BLaER1 (cell line): Measurements from ENCODE around the gene OGFOD3.

ENCODE experiments used
- H3K27ac ChIP-seq: shearing (Covaris generic); formaldehyde crosslinking; 2 replicates; pipeline ENCODE4 v1.8.1; 2022
- H3K27me3 ChIP-seq: shearing (Covaris generic); formaldehyde crosslinking; 2 replicates; pipeline ENCODE4 v1.8.1; 2022
- H3K36me3 ChIP-seq: shearing (Covaris generic); formaldehyde crosslinking; 2 replicates; pipeline ENCODE4 v1.8.1; 2022
- H3K4me1 ChIP-seq: shearing (Covaris generic); formaldehyde crosslinking; 2 replicates; pipeline ENCODE4 v1.8.1; 2022
- H3K4me2 ChIP-seq: shearing (Covaris generic); formaldehyde crosslinking; 2 replicates; pipeline ENCODE4 v1.8.1; 2022
- H3K4me3 ChIP-seq: shearing (Covaris generic); formaldehyde crosslinking; 2 replicates; pipeline ENCODE4 v1.8.1; 2022
- H3K9ac ChIP-seq: shearing (Covaris generic); formaldehyde crosslinking; 2 replicates; pipeline ENCODE4 v1.8.1; 2022
- H3K9me3 ChIP-seq: shearing (Covaris generic); formaldehyde crosslinking; 2 replicates; pipeline ENCODE4 v1.8.1; 2022
- H4K20me1 ChIP-seq: shearing (Covaris generic); formaldehyde crosslinking; 2 replicates; pipeline ENCODE4 v1.8.1; 2022
- Cebpa-rat ChIP-seq: shearing (Covaris generic); IDR thresholded peaks from 2 replicates; pipeline ENCODE4 v1.8.1; 2022

OGFOD3 gene

GRCh38 chr17:82357394-82357793 is 61.0 kb downstream of the OGFOD3 start:
- H3K9me3 ChIP-seq: no peaks in the 10 kb centered on the region
- H3K27me3 ChIP-seq: no peaks in the 10 kb centered on the region
- no peak for TF ChIP-seq Cebpa-rat
- H3K27ac ChIP-seq: no peak overlapping the region
- H3K36me3 ChIP-seq: no peaks in the 10 kb centered on the region
- no peak overlapping the region for H3K4me3 ChIP-seq
- no peak overlapping the region for H3K9ac ChIP-seq
- H3K4me1 ChIP-seq: peaks cover 56% of the 10 kb centered on the region
- H3K4me2 ChIP-seq: no peak overlapping the region
- H4K20me1 ChIP-seq: no peaks in the 10 kb centered on the region

DNA sequence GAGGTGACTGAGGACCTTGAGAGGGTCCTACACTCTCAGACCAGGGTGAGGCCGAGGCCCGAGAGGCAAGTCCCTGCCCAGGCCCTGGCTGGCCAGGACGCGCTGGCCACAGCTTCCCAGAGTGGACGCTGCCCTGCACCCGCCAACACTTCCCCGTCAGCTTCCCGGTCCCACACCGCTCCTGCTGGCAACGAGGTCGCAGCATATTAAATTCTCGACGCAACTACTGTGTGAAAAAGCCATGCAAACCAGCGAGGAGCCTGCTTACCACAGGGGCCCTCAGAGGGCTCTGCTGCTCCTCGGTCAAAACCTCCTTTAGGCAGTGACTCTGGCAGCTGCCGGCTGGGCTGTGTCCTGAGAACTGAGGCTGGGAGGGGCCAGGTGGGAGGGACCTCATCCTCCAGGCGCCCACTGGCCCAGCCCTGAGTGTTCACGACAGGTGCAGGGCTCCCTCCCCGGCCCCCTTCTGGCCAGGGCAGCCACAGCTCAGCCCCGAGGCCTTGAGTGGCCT is 61.5 kb downstream of the OGFOD3 start:
- Histone ChIP-seq H4K20me1 (no peaks in the 10 kb centered on the region), H3K4me3 (no peak overlapping the region), H3K27me3 (no peaks in the 10 kb centered on the region), H3K9ac (no peak overlapping the region), H3K36me3 (no peaks in the 10 kb centered on the region), H3K4me1 (peaks cover 61% of the 10 kb centered on the region), H3K9me3 (no peaks in the 10 kb centered on the region), H3K4me2 (no peak overlapping the region), H3K27ac (no peak overlapping the region)
- no peak for TF ChIP-seq Cebpa-rat

- TF ChIP-seq Cebpa-rat: no peak
- Histone ChIP-seq H3K4me3 (no peak overlapping the region), H3K4me1 (peaks cover 71% of the 10 kb centered on the region), H3K27me3 (no peaks in the 10 kb centered on the region), H4K20me1 (no peaks in the 10 kb centered on the region; the same call in 1 of the 2 replicates), H3K36me3 (no peaks in the 10 kb centered on the region), H3K27ac (no peak overlapping the region), H3K9me3 (no peaks in the 10 kb centered on the region), H3K9ac (no peak overlapping the region), H3K4me2 (peak overlapping the region; percentile 14; the same call in 1 of the 2 replicates)
Observed at GRCh38 chr17:82355770-82356427, 62.5 kb downstream of the OGFOD3 start.

- Histone ChIP-seq H3K27ac (no peak overlapping the region), H3K4me1 (peaks cover 81% of the 10 kb centered on the region), H3K4me3 (no peak overlapping the region), H3K9me3 (no peaks in the 10 kb centered on the region), H4K20me1 (no peaks in the 10 kb centered on the region; the same call in 1 of the 2 replicates), H3K27me3 (no peaks in the 10 kb centered on the region), H3K36me3 (no peaks in the 10 kb centered on the region), H3K9ac (no peak overlapping the region), H3K4me2 (peak overlapping the region; percentile 94)
- no peak for TF ChIP-seq Cebpa-rat
Observed at GRCh38 chr17:82354804-82355308, 63.5 kb downstream of the OGFOD3 start.

DNA sequence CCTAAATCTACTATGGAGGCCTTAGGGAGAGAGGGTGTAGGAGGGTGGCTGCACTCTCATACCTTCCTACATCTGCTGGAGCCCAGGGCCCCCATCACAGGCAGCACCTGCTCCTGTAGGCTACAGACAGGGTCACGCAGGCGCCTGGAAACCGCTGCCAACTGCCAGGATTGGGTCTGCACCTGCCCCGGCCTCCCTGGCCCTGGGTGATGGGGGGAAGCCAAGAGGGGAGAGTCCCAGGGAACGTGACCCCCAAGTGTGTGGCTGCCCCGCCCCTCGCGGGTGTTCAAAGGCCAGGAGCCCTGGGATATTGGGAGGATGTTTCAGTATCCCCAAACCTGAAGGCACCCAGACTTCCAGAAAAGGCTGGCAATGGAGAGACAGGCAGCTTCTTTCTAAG is 64.9 kb downstream of the OGFOD3 start:
- no peak for TF ChIP-seq Cebpa-rat
- Histone ChIP-seq H3K36me3 (no peaks in the 10 kb centered on the region), H3K4me1 (peaks cover 84% of the 10 kb centered on the region), H3K4me3 (no peak overlapping the region), H3K27ac (no peak overlapping the region), H3K4me2 (peak overlapping the region; percentile 94), H3K9me3 (no peaks in the 10 kb centered on the region), H3K27me3 (no peaks in the 10 kb centered on the region), H4K20me1 (no peaks in the 10 kb centered on the region; the same call in 1 of the 2 replicates), H3K9ac (no peak overlapping the region)

GRCh38 chr17:82351713-82352488 is 66.5 kb downstream of the OGFOD3 start:
- H3K36me3 ChIP-seq: no peaks in the 10 kb centered on the region
- H3K4me3 ChIP-seq: no peak overlapping the region
- H3K9ac ChIP-seq: peak overlapping the region; percentile 81
- H3K27me3 ChIP-seq: no peaks in the 10 kb centered on the region
- H3K9me3 ChIP-seq: no peaks in the 10 kb centered on the region
- peaks cover 82% of the 10 kb centered on the region for H3K4me1 ChIP-seq
- no peaks in the 10 kb centered on the region; the same call in 1 of the 2 replicates for H4K20me1 ChIP-seq
- peak overlapping the region; percentile 94 for H3K4me2 ChIP-seq
- H3K27ac ChIP-seq: peak overlapping the region; percentile 96
- no peak for TF ChIP-seq Cebpa-rat

GRCh38 chr17:82351254-82351712 is 67.1 kb downstream of the OGFOD3 start:
- Histone ChIP-seq H3K4me1 (peaks cover 82% of the 10 kb centered on the region), H3K36me3 (no peaks in the 10 kb centered on the region), H4K20me1 (no peaks in the 10 kb centered on the region; the same call in 1 of the 2 replicates), H3K9me3 (no peaks in the 10 kb centered on the region), H3K27me3 (no peaks in the 10 kb centered on the region), H3K27ac (peak overlapping the region; percentile 96), H3K9ac (peak overlapping the region; percentile 81), H3K4me2 (peak overlapping the region; percentile 94), H3K4me3 (no peak overlapping the region; the same call in 1 of the 2 replicates)
- no peak for TF ChIP-seq Cebpa-rat

DNA sequence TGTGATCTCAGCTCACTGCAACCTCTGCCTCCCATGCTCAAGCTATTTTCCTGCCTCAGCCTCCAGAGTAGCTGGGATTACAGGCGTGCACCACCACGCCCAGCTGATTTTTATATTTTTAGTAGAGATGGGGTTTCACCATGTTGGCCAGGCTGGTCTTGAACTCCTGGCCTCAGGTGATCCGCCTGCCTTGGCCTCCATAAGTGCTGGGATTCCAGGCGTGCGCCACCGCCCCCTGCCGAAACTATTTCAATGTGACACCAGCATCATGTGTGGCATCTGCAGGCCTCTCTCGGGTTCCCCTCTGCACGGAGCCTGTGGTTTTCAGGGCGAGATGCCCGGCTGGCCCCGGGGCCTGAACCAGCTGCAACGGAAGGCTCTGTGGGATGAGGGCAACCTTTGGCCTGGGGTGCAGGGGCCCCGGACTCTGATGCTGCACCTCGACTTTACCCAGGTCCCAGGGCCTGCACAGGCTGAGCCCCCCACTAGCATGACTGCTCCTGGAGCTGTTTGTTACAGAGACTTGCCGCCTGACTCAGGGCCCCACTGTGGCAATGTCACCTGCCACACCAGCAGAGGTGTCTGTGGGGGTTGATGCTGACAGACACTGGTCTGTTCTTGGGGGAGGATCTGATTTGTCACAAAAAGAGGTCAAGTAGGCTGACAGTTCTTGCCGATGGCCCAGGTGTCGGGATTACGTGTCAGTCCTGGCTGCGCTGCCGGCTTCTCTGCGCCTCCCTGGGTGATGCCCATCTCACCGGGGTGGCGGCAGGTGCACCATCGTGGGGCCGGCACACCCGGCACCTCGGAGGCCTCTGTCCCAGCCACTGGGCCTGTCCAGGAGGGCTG is 68.0 kb downstream of the OGFOD3 start:
- Histone ChIP-seq H3K4me1 (peaks cover 81% of the 10 kb centered on the region), H3K27ac (peak overlapping the region; percentile 96), H4K20me1 (no peaks in the 10 kb centered on the region; the same call in 1 of the 2 replicates), H3K9ac (peak overlapping the region; percentile 81), H3K4me3 (peak overlapping the region; percentile 30), H3K9me3 (no peaks in the 10 kb centered on the region), H3K4me2 (peak overlapping the region; percentile 94), H3K36me3 (no peaks in the 10 kb centered on the region), H3K27me3 (no peaks in the 10 kb centered on the region)
- no peak for TF ChIP-seq Cebpa-rat

GRCh38 chr17:82349287-82349701 is 69.1 kb downstream of the OGFOD3 start:
- no peak overlapping the region for H3K4me3 ChIP-seq
- H3K9me3 ChIP-seq: no peaks in the 10 kb centered on the region
- no peaks in the 10 kb centered on the region; the same call in 1 of the 2 replicates for H4K20me1 ChIP-seq
- no peaks in the 10 kb centered on the region for H3K27me3 ChIP-seq
- peak overlapping the region; percentile 94 for H3K4me2 ChIP-seq
- H3K9ac ChIP-seq: peak overlapping the region; percentile 10; the same call in 1 of the 2 replicates
- H3K4me1 ChIP-seq: peaks cover 82% of the 10 kb centered on the region
- H3K36me3 ChIP-seq: no peaks in the 10 kb centered on the region
- H3K27ac ChIP-seq: peak overlapping the region; percentile 96
- no peak for TF ChIP-seq Cebpa-rat
